WTC11 (cell line): ENCODE measurements around the gene SHTN1.

ENCODE experiments used
- NR3C1 ChIP-seq: sonication (generic); formaldehyde crosslinking; conservative IDR thresholded peaks from 2 replicates; pipeline ENCODE4 v1.8.1; 2023; ENCODE audit warnings: low read depth, mild to moderate bottlenecking, missing genetic modification reagents
- SP1 ChIP-seq: sonication (generic); formaldehyde crosslinking; conservative IDR thresholded peaks from 2 replicates; pipeline ENCODE4 v1.8.1; 2022; ENCODE audit warnings: missing genetic modification reagents
- ZNF138 ChIP-seq: sonication (generic); formaldehyde crosslinking; conservative IDR thresholded peaks from 2 replicates; pipeline ENCODE4 v1.8.1; 2022; ENCODE audit warnings: mild to moderate bottlenecking, moderate library complexity, missing genetic modification reagents
- ZNF263 ChIP-seq: sonication (generic); formaldehyde crosslinking; IDR thresholded peaks from 2 replicates; pipeline ENCODE4 v1.8.1; 2022; ENCODE audit warnings: low read depth, mild to moderate bottlenecking, moderate library complexity, missing genetic modification reagents
- TF ChIP-seq, protein P1 (sequence below): fragments of 250-450 bp; sonication (Bioruptor Pico); IDR thresholded peaks from 2 replicates; pipeline ENCODE4 v1.9.0; 2021; ENCODE audit warnings: mild to moderate bottlenecking
- TF ChIP-seq, protein P2 (sequence below): fragments of 200-600 bp; IDR thresholded peaks from 2 replicates; pipeline ENCODE4 v1.8.0; 2022; ENCODE audit warnings: antibody characterized with exemption
- TF ChIP-seq, protein P3 (sequence below): sonication (generic); formaldehyde crosslinking; IDR thresholded peaks from 2 replicates; pipeline ENCODE4 v1.8.1; 2022; ENCODE audit warnings: missing genetic modification reagents, borderline replicate concordance
- TF ChIP-seq, protein P4 (sequence below): sonication (generic); formaldehyde crosslinking; IDR thresholded peaks from 2 replicates; pipeline ENCODE4 v1.8.0; 2022; ENCODE audit warnings: mild to moderate bottlenecking, missing genetic modification reagents
- TF ChIP-seq, protein P5 (sequence below): sonication (generic); formaldehyde crosslinking; IDR thresholded peaks from 2 replicates; pipeline ENCODE4 v1.8.1; 2023; ENCODE audit warnings: mild to moderate bottlenecking, moderate library complexity, missing genetic modification reagents
- TF ChIP-seq, protein P6 (sequence below): sonication (generic); formaldehyde crosslinking; conservative IDR thresholded peaks from 2 replicates; pipeline ENCODE4 v1.8.1; 2022; ENCODE audit warnings: mild to moderate bottlenecking, missing genetic modification reagents

DNA sequence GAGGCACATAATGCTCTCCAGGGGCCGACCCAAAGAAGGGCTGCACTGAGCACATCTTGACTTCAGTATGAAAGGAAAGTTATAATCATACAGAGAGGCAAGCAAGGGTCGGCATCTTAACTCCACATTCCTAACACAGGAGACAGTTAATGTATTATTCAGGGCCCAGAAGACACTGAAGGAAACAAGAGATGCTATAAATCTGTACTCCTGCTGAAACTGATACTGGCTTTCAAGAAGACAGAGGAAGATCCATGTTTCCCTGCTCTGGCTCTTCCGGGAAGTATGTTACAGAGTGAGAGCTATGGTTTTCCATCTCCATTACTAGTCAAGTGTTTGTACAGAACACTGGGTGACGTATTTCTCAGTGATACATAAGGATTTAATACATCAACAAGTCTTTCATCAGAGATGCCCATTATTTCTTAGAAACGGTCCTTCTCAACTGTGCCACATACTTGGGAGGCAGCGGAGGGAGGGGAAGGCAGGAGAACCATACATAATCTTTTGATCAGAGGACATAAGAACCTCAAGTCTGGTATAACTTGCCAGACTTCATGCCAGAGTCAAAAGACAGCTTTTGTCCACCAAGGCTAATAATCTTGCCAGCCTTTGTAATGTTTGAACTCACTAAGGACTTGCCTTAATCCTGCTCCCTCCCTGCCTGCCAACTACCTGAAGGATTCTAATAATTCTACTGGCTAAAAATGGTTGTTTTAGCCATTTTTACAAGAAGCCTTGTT, 97.6 kb downstream of the SHTN1 start:
- TF ChIP-seq, protein P1, sequence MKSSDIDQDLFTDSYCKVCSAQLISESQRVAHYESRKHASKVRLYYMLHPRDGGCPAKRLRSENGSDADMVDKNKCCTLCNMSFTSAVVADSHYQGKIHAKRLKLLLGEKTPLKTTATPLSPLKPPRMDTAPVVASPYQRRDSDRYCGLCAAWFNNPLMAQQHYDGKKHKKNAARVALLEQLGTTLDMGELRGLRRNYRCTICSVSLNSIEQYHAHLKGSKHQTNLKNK (CRISPR knock-in tag) = no peak
- TF ChIP-seq SP1 (CRISPR knock-in tag) (no peak), ZNF263 (no peak), NR3C1 (CRISPR knock-in tag) (no peak), ZNF138 (CRISPR knock-in tag) (no peak)
- TF ChIP-seq, protein P2, sequence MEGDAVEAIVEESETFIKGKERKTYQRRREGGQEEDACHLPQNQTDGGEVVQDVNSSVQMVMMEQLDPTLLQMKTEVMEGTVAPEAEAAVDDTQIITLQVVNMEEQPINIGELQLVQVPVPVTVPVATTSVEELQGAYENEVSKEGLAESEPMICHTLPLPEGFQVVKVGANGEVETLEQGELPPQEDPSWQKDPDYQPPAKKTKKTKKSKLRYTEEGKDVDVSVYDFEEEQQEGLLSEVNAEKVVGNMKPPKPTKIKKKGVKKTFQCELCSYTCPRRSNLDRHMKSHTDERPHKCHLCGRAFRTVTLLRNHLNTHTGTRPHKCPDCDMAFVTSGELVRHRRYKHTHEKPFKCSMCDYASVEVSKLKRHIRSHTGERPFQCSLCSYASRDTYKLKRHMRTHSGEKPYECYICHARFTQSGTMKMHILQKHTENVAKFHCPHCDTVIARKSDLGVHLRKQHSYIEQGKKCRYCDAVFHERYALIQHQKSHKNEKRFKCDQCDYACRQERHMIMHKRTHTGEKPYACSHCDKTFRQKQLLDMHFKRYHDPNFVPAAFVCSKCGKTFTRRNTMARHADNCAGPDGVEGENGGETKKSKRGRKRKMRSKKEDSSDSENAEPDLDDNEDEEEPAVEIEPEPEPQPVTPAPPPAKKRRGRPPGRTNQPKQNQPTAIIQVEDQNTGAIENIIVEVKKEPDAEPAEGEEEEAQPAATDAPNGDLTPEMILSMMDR = no peak
- TF ChIP-seq, protein P3, sequence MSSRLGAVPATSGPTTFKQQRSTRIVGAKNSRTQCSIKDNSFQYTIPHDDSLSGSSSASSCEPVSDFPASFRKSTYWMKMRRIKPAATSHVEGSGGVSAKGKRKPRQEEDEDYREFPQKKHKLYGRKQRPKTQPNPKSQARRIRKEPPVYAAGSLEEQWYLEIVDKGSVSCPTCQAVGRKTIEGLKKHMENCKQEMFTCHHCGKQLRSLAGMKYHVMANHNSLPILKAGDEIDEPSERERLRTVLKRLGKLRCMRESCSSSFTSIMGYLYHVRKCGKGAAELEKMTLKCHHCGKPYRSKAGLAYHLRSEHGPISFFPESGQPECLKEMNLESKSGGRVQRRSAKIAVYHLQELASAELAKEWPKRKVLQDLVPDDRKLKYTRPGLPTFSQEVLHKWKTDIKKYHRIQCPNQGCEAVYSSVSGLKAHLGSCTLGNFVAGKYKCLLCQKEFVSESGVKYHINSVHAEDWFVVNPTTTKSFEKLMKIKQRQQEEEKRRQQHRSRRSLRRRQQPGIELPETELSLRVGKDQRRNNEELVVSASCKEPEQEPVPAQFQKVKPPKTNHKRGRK (CRISPR knock-in tag) = no peak
- TF ChIP-seq, protein P4, sequence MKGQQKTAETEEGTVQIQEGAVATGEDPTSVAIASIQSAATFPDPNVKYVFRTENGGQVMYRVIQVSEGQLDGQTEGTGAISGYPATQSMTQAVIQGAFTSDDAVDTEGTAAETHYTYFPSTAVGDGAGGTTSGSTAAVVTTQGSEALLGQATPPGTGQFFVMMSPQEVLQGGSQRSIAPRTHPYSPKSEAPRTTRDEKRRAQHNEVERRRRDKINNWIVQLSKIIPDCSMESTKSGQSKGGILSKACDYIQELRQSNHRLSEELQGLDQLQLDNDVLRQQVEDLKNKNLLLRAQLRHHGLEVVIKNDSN = no peak
- TF ChIP-seq, protein P5, sequence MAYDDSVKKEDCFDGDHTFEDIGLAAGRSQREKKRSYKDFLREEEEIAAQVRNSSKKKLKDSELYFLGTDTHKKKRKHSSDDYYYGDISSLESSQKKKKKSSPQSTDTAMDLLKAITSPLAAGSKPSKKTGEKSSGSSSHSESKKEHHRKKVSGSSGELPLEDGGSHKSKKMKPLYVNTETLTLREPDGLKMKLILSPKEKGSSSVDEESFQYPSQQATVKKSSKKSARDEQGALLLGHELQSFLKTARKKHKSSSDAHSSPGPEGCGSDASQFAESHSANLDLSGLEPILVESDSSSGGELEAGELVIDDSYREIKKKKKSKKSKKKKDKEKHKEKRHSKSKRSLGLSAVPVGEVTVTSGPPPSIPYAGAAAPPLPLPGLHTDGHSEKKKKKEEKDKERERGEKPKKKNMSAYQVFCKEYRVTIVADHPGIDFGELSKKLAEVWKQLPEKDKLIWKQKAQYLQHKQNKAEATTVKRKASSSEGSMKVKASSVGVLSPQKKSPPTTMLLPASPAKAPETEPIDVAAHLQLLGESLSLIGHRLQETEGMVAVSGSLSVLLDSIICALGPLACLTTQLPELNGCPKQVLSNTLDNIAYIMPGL = no peak
- TF ChIP-seq, protein P6, sequence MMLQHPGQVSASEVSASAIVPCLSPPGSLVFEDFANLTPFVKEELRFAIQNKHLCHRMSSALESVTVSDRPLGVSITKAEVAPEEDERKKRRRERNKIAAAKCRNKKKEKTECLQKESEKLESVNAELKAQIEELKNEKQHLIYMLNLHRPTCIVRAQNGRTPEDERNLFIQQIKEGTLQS = no peak
